IMR-90 (cell line): ENCODE measurements around the gene MYCBP. TPM values are rescaled to one million over a fixed set of nuclear protein-coding genes. Genes with fewer than 3 reads are reported as not detected.
A peak's percentile ranks its signal among the peaks of the same experiment; 100 is the strongest.

Source experiments
- ATAC-seq: fragments of 200-7000 bp; cut with Tn5 transposase; 2 replicates; pipeline ENCODE4 v1.9.1; 2020; ENCODE audit warnings: low read depth, mild to moderate bottlenecking, moderate library complexity
- BruUV-seq: library from RNA; stranded (reverse); fragments of 400-500 nt; replicated peaks from 2 replicates; lab custom pipeline; 2021; lab: Mats Ljungman, UMichigan
- CTCF ChIA-PET: fragments of 300-600 bp; formaldehyde crosslinking; extraction: SDS; loops from one replicate; lab custom pipeline; 2021; ENCODE audit warnings: antibody characterized with exemption; lab: Yijun Ruan, JAX
- POLR2A ChIA-PET: fragments of 300-600 bp; sonication (Branson Sonifier 250); formaldehyde crosslinking; loops from one replicate; lab custom pipeline; 2022; ENCODE audit warnings: antibody characterized with exemption; ENCODE audit not compliant: unreplicated experiment; lab: Charles Lee
- DNase-seq: peaks from one replicate; pipeline ENCODE4 v3.0.0; 2013
- H2AFZ ChIP-seq: replicated peaks from 2 replicates; pipeline ENCODE3; 2013; ENCODE audit warnings: low read length, mild to moderate bottlenecking; ENCODE audit not compliant: poor library complexity
- H2AK5ac ChIP-seq: 2 replicates; pipeline ENCODE4 v1.6.1; 2013; ENCODE audit warnings: low read depth, low read length, inconsistent platforms
- H2AK9ac ChIP-seq: replicated peaks from 2 replicates; pipeline ENCODE3; 2013; ENCODE audit warnings: mild to moderate bottlenecking, low read depth, low read length, moderate library complexity; ENCODE audit not compliant: poor library complexity
- H2BK120ac ChIP-seq: 2 replicates; pipeline ENCODE4 v1.6.1; 2013; ENCODE audit warnings: low read depth, low read length, inconsistent platforms
- H2BK15ac ChIP-seq: 3 replicates; pipeline ENCODE4 v1.6.1; 2013; ENCODE audit warnings: low read depth, low read length, inconsistent platforms
- H2BK20ac ChIP-seq: 2 replicates; pipeline ENCODE4 v1.6.1; 2013; ENCODE audit warnings: low read depth, mild to moderate bottlenecking, inconsistent platforms, low read length, moderate library complexity
- H2BK5ac ChIP-seq: 2 replicates; pipeline ENCODE4 v1.6.1; 2013; ENCODE audit warnings: mild to moderate bottlenecking, low read depth, low read length, inconsistent platforms; ENCODE audit not compliant: poor library complexity, severe bottlenecking
- H3K14ac ChIP-seq: replicated peaks from 2 replicates; pipeline ENCODE4 v1.6.1; 2013; ENCODE audit warnings: low read depth, low read length, inconsistent platforms
- H3K18ac ChIP-seq: 2 replicates; pipeline ENCODE4 v1.6.1; 2013; ENCODE audit warnings: low read depth, low read length, control low read depth
- H3K23ac ChIP-seq: 2 replicates; pipeline ENCODE4 v1.6.1; 2013; ENCODE audit warnings: low read depth, low read length, inconsistent platforms
- H3K27ac ChIP-seq: 2 replicates; pipeline ENCODE4 v1.5.1; 2013; ENCODE audit warnings: mild to moderate bottlenecking, control low read depth, low read length; ENCODE audit not compliant: insufficient read depth
- H3K27me3 ChIP-seq: 2 replicates; pipeline ENCODE4 v1.6.1; 2013; ENCODE audit warnings: low read length; ENCODE audit not compliant: control insufficient read depth, insufficient read depth
- H3K36me3 ChIP-seq: 2 replicates; pipeline ENCODE4 v1.6.1; 2013; ENCODE audit warnings: low read length, mixed read lengths; ENCODE audit not compliant: control insufficient read depth, insufficient read depth
- H3K4ac ChIP-seq: 2 replicates; pipeline ENCODE4 v1.6.1; 2013; ENCODE audit warnings: low read depth, low read length, inconsistent platforms
- H3K4me1 ChIP-seq: 2 replicates; pipeline ENCODE4 v1.6.1; 2013; ENCODE audit warnings: low read length, mixed read lengths; ENCODE audit not compliant: control insufficient read depth, insufficient read depth
- H3K4me2 ChIP-seq: 2 replicates; pipeline ENCODE4 v1.6.1; 2013; ENCODE audit warnings: low read depth, mild to moderate bottlenecking, control low read depth, low read length, moderate library complexity
- H3K4me3 ChIP-seq: 2 replicates; pipeline ENCODE4 v1.5.1; 2013; ENCODE audit warnings: low read depth, mild to moderate bottlenecking, control low read depth, low read length, moderate library complexity; ENCODE audit not compliant: insufficient read depth
- H3K56ac ChIP-seq: 2 replicates; pipeline ENCODE4 v1.6.1; 2013; ENCODE audit warnings: low read length, inconsistent platforms; ENCODE audit not compliant: insufficient read depth; ENCODE audit errors: extremely low read depth
- H3K79me1 ChIP-seq, 2 experiments: 2 replicates each; pipeline ENCODE4 v1.6.1; 2013; ENCODE audit warnings: low read length in 2 of 2, inconsistent platforms in 1 of 2, low read depth in 1 of 2
- H3K9ac ChIP-seq: 2 replicates; pipeline ENCODE4 v1.6.1; 2013; ENCODE audit warnings: low read depth, low read length, control low read depth
- H3K9me1 ChIP-seq: 2 replicates; pipeline ENCODE4 v1.6.1; 2013; ENCODE audit warnings: low read length, inconsistent platforms; ENCODE audit not compliant: insufficient read depth
- H3K9me3 ChIP-seq: 2 replicates; pipeline ENCODE4 v1.6.1; 2013; ENCODE audit warnings: low read length; ENCODE audit not compliant: control insufficient read depth, insufficient read depth
- H4K20me1 ChIP-seq: 2 replicates; pipeline ENCODE4 v1.6.1; 2013; ENCODE audit warnings: low read length, inconsistent platforms; ENCODE audit not compliant: insufficient read depth
- H4K5ac ChIP-seq: 2 replicates; pipeline ENCODE4 v1.6.1; 2013; ENCODE audit warnings: mild to moderate bottlenecking, low read depth, low read length, control low read depth
- H4K8ac ChIP-seq, 2 experiments: 2 replicates each; pipeline ENCODE4 v1.6.1; 2013; ENCODE audit warnings: low read depth in 2 of 2, low read length in 2 of 2, control low read depth in 1 of 2, inconsistent platforms in 1 of 2
- H4K91ac ChIP-seq: 2 replicates; pipeline ENCODE4 v1.6.1; 2013; ENCODE audit warnings: low read depth, low read length, inconsistent platforms; ENCODE audit not compliant: insufficient read depth
- CEBPB ChIP-seq: IDR thresholded peaks from 2 replicates; pipeline ENCODE4 v1.6.1; 2012; ENCODE audit warnings: low read depth, low read length, improper control_type of control experiment
- FOS ChIP-seq: fragments of 150-350 bp; IDR thresholded peaks from 2 replicates; pipeline ENCODE4 v1.6.1; 2016; ENCODE audit warnings: low read depth, low read length
- MAFK ChIP-seq: IDR thresholded peaks from 2 replicates; pipeline ENCODE4 v1.6.1; 2012; ENCODE audit warnings: low read depth, low read length, improper control_type of control experiment
- MAZ ChIP-seq: IDR thresholded peaks from 2 replicates; pipeline ENCODE4 v1.6.1; 2012; ENCODE audit warnings: low read depth, mild to moderate bottlenecking, low read length, improper control_type of control experiment, moderate library complexity, borderline replicate concordance
- MXI1 ChIP-seq: IDR thresholded peaks from 2 replicates; pipeline ENCODE4 v1.6.1; 2012; ENCODE audit warnings: low read depth, mild to moderate bottlenecking, low read length, moderate library complexity, borderline replicate concordance
- NFE2L2 ChIP-seq: fragments of 150-350 bp; IDR thresholded peaks from 2 replicates; pipeline ENCODE4 v1.6.1; 2016; ENCODE audit warnings: low read depth, mild to moderate bottlenecking, low read length
- POLR2A ChIP-seq: IDR thresholded peaks from 2 replicates; pipeline ENCODE4 v1.6.1; 2012; ENCODE audit warnings: mild to moderate bottlenecking, low read depth, low read length
- RAD21 ChIP-seq: IDR thresholded peaks from 2 replicates; pipeline ENCODE4 v1.6.1; 2012; ENCODE audit warnings: low read length, improper control_type of control experiment
- RCOR1 ChIP-seq: IDR thresholded peaks from 2 replicates; pipeline ENCODE4 v1.6.1; 2012; ENCODE audit warnings: mild to moderate bottlenecking, low read length, improper control_type of control experiment; ENCODE audit not compliant: insufficient replicate concordance
- SMC3 ChIP-seq: fragments of 150-350 bp; IDR thresholded peaks from 2 replicates; pipeline ENCODE4 v1.6.1; 2016; ENCODE audit warnings: low read depth, mild to moderate bottlenecking, antibody characterized with exemption, low read length, moderate library complexity
- WGBS, 2 experiments: methylation state at CpG; one replicate each; pipeline versions ENCODE4 v1.1.5 to v1.1.7; 2013; ENCODE audit warnings: missing lambda C conversion rate in 2 of 2; ENCODE audit not compliant: insufficient read length in 1 of 2; ENCODE audit errors: extremely low coverage in 2 of 2; 5-methylcytosine and 5-hydroxymethylcytosine counted together
- dilution Hi-C: fragments of 300-500 bp; cut with HindIII; formaldehyde crosslinking; loops from one replicate; pipeline ENCODE4 v1.14.3; 2018; ENCODE audit warnings: low sequenced_read_pairs; ENCODE audit not compliant: unreplicated experiment
- in situ Hi-C: fragments of 300-500 bp; cut with MboI; formaldehyde crosslinking; loops from 3 replicates; pipeline ENCODE4 v1.14.3; 2019; ENCODE audit warnings: low sequenced_read_pairs, inconsistent platforms, mixed read lengths
- intact Hi-C: fragments of 100-400 bp; cut with micrococcal nuclease; formaldehyde crosslinking; loops from 2 replicates; pipeline ENCODE4 v1.10.0; 2022
- polyA plus RNA-seq, 3 experiments: library from polyadenylated mRNA; depleted of rRNA; stranded (reverse); fragments of >200 nt; gene quantifications; 2 replicates each; pipeline ENCODE4 v1.2.3, GENCODE V29; 2012; ENCODE audit warnings: low replicate concordance in 1 of 3
- total RNA-seq: library from RNA; depleted of rRNA; stranded (reverse); fragments of >200 nt; gene quantifications from 2 replicates; pipeline ENCODE4 v1.2.3, GENCODE V29; 2012
- TF ChIP-seq, protein P1 (sequence below): conservative IDR thresholded peaks from 2 replicates; pipeline ENCODE4 v1.5.1; 2012; ENCODE audit warnings: mild to moderate bottlenecking, low read depth, low read length, improper control_type of control experiment
- TF ChIP-seq, protein P2 (sequence below): fragments of 150-350 bp; IDR thresholded peaks from 2 replicates; pipeline ENCODE4 v1.6.1; 2016; ENCODE audit warnings: low read depth, mild to moderate bottlenecking, low read length, moderate library complexity, borderline replicate concordance

MYCBP gene
- total and polyA plus RNA-seq, 2 of the 4 experiments (the other 2 are of a cell fraction): 9.9 to 11.9 TPM

DNA sequence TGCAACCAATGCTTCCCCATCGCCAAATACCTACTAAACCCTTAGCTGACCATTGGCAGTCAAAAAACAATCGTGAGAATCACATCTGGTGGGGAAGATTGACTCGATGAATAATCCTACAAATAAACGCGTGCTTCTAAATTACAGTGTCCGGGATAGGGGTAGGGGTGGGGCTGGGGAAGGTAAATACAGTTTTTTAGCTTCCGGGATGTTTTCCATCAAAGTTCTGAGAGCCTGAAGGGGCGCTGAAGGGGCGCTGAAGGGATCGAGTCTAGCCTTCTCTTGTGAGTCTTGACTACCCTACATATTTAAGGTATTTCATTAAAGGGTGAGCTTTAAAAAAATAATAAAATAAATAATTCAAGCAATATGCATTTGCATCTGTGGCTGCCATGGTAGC, 54.1 kb downstream of the MYCBP start:
- intact Hi-C loops: no loop called here
- Histone ChIP-seq H2AFZ (peak overlapping the region; percentile 71), H2BK5ac (no peak overlapping the region), H4K8ac (no peak overlapping the region), H3K36me3 (no peaks in the 10 kb centered on the region), H3K27ac (no peak overlapping the region), H3K23ac (no peak overlapping the region), H4K5ac (no peak overlapping the region), H3K4me1 (no peaks in the 10 kb centered on the region; the same call in 1 of the 2 replicates), H4K20me1 (no peaks in the 10 kb centered on the region), H2BK120ac (no peak overlapping the region), H2AK5ac (no peak overlapping the region), H3K9ac (no peak overlapping the region), H3K9me3 (peaks cover 9% of the 10 kb centered on the region; the same call in 1 of the 2 replicates), H3K4ac (no peak overlapping the region), H3K14ac (no peak overlapping the region), H3K56ac (no peak overlapping the region), H4K91ac (no peak overlapping the region), H3K4me3 (no peak overlapping the region), H2BK20ac (no peak overlapping the region), H3K4me2 (no peak overlapping the region), H3K18ac (no peak overlapping the region), H2BK15ac (no peak overlapping the region), H3K27me3 (peaks cover 75% of the 10 kb centered on the region), H3K79me1 (no peaks in the 10 kb centered on the region), H2AK9ac (no peak overlapping the region), H3K9me1 (no peaks in the 10 kb centered on the region)
- no TSS peak for BruUV-seq
- no peak for DNase-seq
- in situ Hi-C loops: loop anchor here (25.0 kb wide), 1 partner anchor 1207 kb away; no protein-coding TSS in a partner anchor
- ChIA-PET CTCF (interaction anchor here (1.2 kb wide), 1 partner anchor 16 kb away, joined by 6 read pairs; no protein-coding TSS in a partner anchor), POLR2A (no interaction called here)
- no CpG with 5 or more reads among the region's 10 CpGs for WGBS, 2 experiments
- TF ChIP-seq, protein P1, sequence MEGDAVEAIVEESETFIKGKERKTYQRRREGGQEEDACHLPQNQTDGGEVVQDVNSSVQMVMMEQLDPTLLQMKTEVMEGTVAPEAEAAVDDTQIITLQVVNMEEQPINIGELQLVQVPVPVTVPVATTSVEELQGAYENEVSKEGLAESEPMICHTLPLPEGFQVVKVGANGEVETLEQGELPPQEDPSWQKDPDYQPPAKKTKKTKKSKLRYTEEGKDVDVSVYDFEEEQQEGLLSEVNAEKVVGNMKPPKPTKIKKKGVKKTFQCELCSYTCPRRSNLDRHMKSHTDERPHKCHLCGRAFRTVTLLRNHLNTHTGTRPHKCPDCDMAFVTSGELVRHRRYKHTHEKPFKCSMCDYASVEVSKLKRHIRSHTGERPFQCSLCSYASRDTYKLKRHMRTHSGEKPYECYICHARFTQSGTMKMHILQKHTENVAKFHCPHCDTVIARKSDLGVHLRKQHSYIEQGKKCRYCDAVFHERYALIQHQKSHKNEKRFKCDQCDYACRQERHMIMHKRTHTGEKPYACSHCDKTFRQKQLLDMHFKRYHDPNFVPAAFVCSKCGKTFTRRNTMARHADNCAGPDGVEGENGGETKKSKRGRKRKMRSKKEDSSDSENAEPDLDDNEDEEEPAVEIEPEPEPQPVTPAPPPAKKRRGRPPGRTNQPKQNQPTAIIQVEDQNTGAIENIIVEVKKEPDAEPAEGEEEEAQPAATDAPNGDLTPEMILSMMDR: no peak
- no peak for TF ChIP-seq RCOR1
- TF ChIP-seq RAD21: no peak
- TF ChIP-seq, protein P2, sequence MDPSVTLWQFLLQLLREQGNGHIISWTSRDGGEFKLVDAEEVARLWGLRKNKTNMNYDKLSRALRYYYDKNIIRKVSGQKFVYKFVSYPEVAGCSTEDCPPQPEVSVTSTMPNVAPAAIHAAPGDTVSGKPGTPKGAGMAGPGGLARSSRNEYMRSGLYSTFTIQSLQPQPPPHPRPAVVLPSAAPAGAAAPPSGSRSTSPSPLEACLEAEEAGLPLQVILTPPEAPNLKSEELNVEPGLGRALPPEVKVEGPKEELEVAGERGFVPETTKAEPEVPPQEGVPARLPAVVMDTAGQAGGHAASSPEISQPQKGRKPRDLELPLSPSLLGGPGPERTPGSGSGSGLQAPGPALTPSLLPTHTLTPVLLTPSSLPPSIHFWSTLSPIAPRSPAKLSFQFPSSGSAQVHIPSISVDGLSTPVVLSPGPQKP: no peak
- TF ChIP-seq POLR2A: no peak
- TF ChIP-seq CEBPB: no peak
- no peak for TF ChIP-seq NFE2L2
- no peak for TF ChIP-seq MAFK
- no peak for TF ChIP-seq FOS
- no peak for TF ChIP-seq SMC3
- TF ChIP-seq MAZ: no peak
- TF ChIP-seq MXI1: no peak
- ATAC-seq: no peak
- dilution Hi-C loops: no loop called here
